K562 (cell line): ENCODE measurements around the gene CEACAM18. TPM values are rescaled to one million over a fixed set of nuclear protein-coding genes. Genes with fewer than 3 reads are reported as not detected.

Source experiments
- ATAC-seq: fragments of 200-7000 bp; cut with Tn5 transposase; 3 replicates; pipeline ENCODE4 v1.9.1; 2020; ENCODE audit warnings: moderate library complexity
- BruUV-seq: library from RNA; stranded (reverse); fragments of 400-500 nt; replicated peaks from 2 replicates; lab custom pipeline; 2021; lab: Mats Ljungman, UMichigan
- CTCF ChIA-PET: fragments of 300-600 bp; formaldehyde crosslinking; extraction: SDS; loops from one replicate; lab custom pipeline; 2021; ENCODE audit warnings: low intra/inter-chr PET ratio; lab: Yijun Ruan, JAX
- POLR2A ChIA-PET: fragments of 300-600, 350-650 bp; sonication (Branson Sonifier 250); formaldehyde crosslinking; extraction: SDS; loops from one replicate; lab custom pipeline; 2021; ENCODE audit warnings: antibody characterized with exemption, inconsistent platforms; lab: Yijun Ruan, JAX
- DNase-seq, 4 experiments: peaks; one replicate each; pipeline versions ENCODE4 v3.0.0 to v3.0.0-alpha.2; 2011 to 2018; ENCODE audit warnings: low spot score in 3 of 4, mixed read lengths in 3 of 4; ENCODE audit errors: extremely low read depth in 1 of 4
- FAIRE-seq: peaks from 2 replicates; lab custom pipeline; 2011; peaks lifted over from hg19 to GRCh38; lab: Jason Lieb, UNC
- H2AFZ ChIP-seq: 2 replicates; pipeline ENCODE4 v1.6.0; 2011; ENCODE audit warnings: low read depth, low read length, control low read depth, inconsistent platforms
- H3K27ac ChIP-seq: fragments of 200-600 bp; 3 replicates; pipeline ENCODE4 v1.8.0; 2011; ENCODE audit warnings: low read depth, mild to moderate bottlenecking, control low read depth, inconsistent platforms, low read length, moderate library complexity, mixed read lengths; ENCODE audit errors: extremely low read depth
- H3K27me3 ChIP-seq, 2 experiments: fragments of 300-600 bp in 1 of 2; 2 replicates in 1 of 2; 3 replicates in 1 of 2; pipeline versions ENCODE4 v1.6.0 to v1.8.0; 2011; ENCODE audit warnings: inconsistent platforms in 2 of 2, low read length in 2 of 2, mild to moderate bottlenecking in 1 of 2, mixed read lengths in 1 of 2, moderate library complexity in 1 of 2; ENCODE audit not compliant: control insufficient read depth in 2 of 2, insufficient read depth in 2 of 2
- H3K36me3 ChIP-seq: fragments of 300-600 bp; 3 replicates; pipeline ENCODE4 v1.8.0; 2011; ENCODE audit warnings: mild to moderate bottlenecking, low read length, inconsistent platforms; ENCODE audit not compliant: control insufficient read depth, insufficient read depth
- H3K4me1 ChIP-seq, 2 experiments: fragments of 200-600 bp in 1 of 2; replicated peaks in 1 of 2; 2 replicates in 1 of 2; 3 replicates in 1 of 2; pipeline versions ENCODE4 v1.5.1 to v1.8.0; 2011; ENCODE audit warnings: inconsistent platforms in 2 of 2, low read length in 2 of 2, mild to moderate bottlenecking in 1 of 2, mixed read lengths in 1 of 2, moderate library complexity in 1 of 2; ENCODE audit not compliant: control insufficient read depth in 2 of 2, insufficient read depth in 2 of 2
- H3K4me2 ChIP-seq: 2 replicates; pipeline ENCODE4 v1.6.1; 2011; ENCODE audit warnings: low read length, control low read depth, inconsistent platforms, mixed read lengths; ENCODE audit not compliant: insufficient read depth
- H3K4me3 ChIP-seq: fragments of 200-600 bp; sonication (generic), shearing (Covaris generic); 2 replicates; pipeline ENCODE4 v1.5.1; 2016; ENCODE audit warnings: control low read depth, inconsistent platforms
- H3K79me2 ChIP-seq: fragments of 200-600 bp; 3 replicates; pipeline ENCODE4 v1.8.0; 2011; ENCODE audit warnings: low read length, inconsistent platforms; ENCODE audit not compliant: control insufficient read depth, insufficient read depth
- H3K9ac ChIP-seq, 2 experiments: 2 replicates each; pipeline versions ENCODE4 v1.6.0 to v1.6.1; 2011; ENCODE audit warnings: low read depth in 2 of 2, low read length in 2 of 2, control low read depth in 1 of 2, inconsistent platforms in 1 of 2, mild to moderate bottlenecking in 1 of 2, mixed read lengths in 1 of 2; ENCODE audit not compliant: insufficient read depth in 1 of 2
- H3K9me1 ChIP-seq: one replicate; pipeline ENCODE4 v1.6.0; 2011; ENCODE audit warnings: inconsistent platforms, mild to moderate bottlenecking, low read length, moderate library complexity; ENCODE audit not compliant: control insufficient read depth, insufficient read depth
- H3K9me3 ChIP-seq: replicated peaks from 2 replicates; pipeline ENCODE4 v1.5.1; 2011; ENCODE audit warnings: low read depth, low read length, inconsistent platforms; ENCODE audit not compliant: control insufficient read depth, insufficient read depth
- H4K20me1 ChIP-seq: replicated peaks from 2 replicates; pipeline ENCODE4 v1.6.1; 2011; ENCODE audit warnings: low read length, inconsistent platforms, mixed read lengths; ENCODE audit not compliant: control insufficient read depth, insufficient read depth
- ADNP ChIP-seq: fragments of 200-800 bp; sonication (Bioruptor generic); IDR thresholded peaks from 2 replicates; pipeline ENCODE4 v1.6.1; 2016; ENCODE audit warnings: missing genetic modification characterization, missing compliant biosample characterization
- CUX1 ChIP-seq: fragments of 200-800 bp; sonication (Bioruptor generic); IDR thresholded peaks from 2 replicates; pipeline ENCODE4 v1.6.1; 2016; ENCODE audit warnings: missing genetic modification characterization, missing compliant biosample characterization
- DDX20 ChIP-seq: fragments of 450-650 bp; IDR thresholded peaks from 2 replicates; pipeline ENCODE4 v1.6.1; 2016; ENCODE audit warnings: missing genetic modification characterization, low read depth, mild to moderate bottlenecking, missing compliant biosample characterization, moderate library complexity
- ERF ChIP-seq: fragments of 450-650 bp; formaldehyde crosslinking; IDR thresholded peaks from 2 replicates; pipeline ENCODE4 v1.4.0; 2020; ENCODE audit warnings: mild to moderate bottlenecking, mixed read lengths
- ETS1 ChIP-seq: conservative IDR thresholded peaks from 2 replicates; pipeline ENCODE4 v1.6.1; 2011; ENCODE audit warnings: low read depth, mild to moderate bottlenecking, low read length; ENCODE audit not compliant: control insufficient read depth
- FOXP1 ChIP-seq: sonication (generic); formaldehyde crosslinking; IDR thresholded peaks from 2 replicates; pipeline ENCODE4 v1.8.0; 2022; ENCODE audit warnings: mild to moderate bottlenecking, missing genetic modification reagents
- HLTF ChIP-seq: fragments of 450-650 bp; IDR thresholded peaks from 2 replicates; pipeline ENCODE4 v1.6.1; 2016
- RNF2 ChIP-seq: sonication (generic); IDR thresholded peaks from 2 replicates; pipeline ENCODE4 v1.6.1; 2016
- SREBF2 ChIP-seq: sonication (generic); formaldehyde crosslinking; IDR thresholded peaks from 2 replicates; pipeline ENCODE4 v1.4.0; 2020; ENCODE audit warnings: mild to moderate bottlenecking, missing genetic modification reagents
- ZNF316 ChIP-seq: fragments of 450-650 bp; IDR thresholded peaks from 2 replicates; pipeline ENCODE4 v1.6.1; 2016
- WGBS: fragments of 100-300 bp; shearing (Covaris generic); methylation state at CpG from one replicate; pipeline ENCODE4 v1.1.6; 2016; ENCODE audit warnings: low coverage, mixed read lengths; ENCODE audit not compliant: insufficient coverage; ENCODE audit errors: missing lambda C conversion rate; 5-methylcytosine and 5-hydroxymethylcytosine counted together
- in situ Hi-C: fragments of 300-500 bp; cut with MboI; formaldehyde crosslinking; loops from 4 replicates; pipeline ENCODE4 v1.15.0; 2018; ENCODE audit warnings: inconsistent platforms, mixed read lengths
- intact Hi-C: fragments of 100-400 bp; cut with micrococcal nuclease; formaldehyde crosslinking; loops from 2 replicates; pipeline ENCODE4 v1.14.2; 2022
- polyA plus RNA-seq, 8 experiments: library from polyadenylated mRNA; depleted of rRNA in 4 of 8; stranded (reverse) in 5 of 8; unstranded in 3 of 8; fragments of >200 nt; fragmentation: Nextera tagmentation in 2 of 8; fragmentation: Illumina TruSeq in 1 of 8; extraction: Ambion mirVana in 2 of 8; extraction: Trizol in 1 of 8; gene quantifications; 2 replicates each; pipeline versions ENCODE4 v1.2.1 to v1.2.3, GENCODE V29; 2011 to 2014; ENCODE audit warnings: inconsistent platforms in 1 of 8, missing spikeins in 1 of 8
- total RNA-seq, 7 experiments: library from RNA; depleted of rRNA in 6 of 7; stranded (reverse); fragments of >200 nt in 6 of 7; fragmentation: Illumina TruSeq in 2 of 7; extraction: Trizol in 2 of 7; gene quantifications; 2 replicates each; pipeline versions ENCODE4 v1.2.1 to v1.2.3, GENCODE V29; 2011 to 2021; ENCODE audit warnings: low replicate concordance in 1 of 7

Gene CEACAM18
- total and polyA plus RNA-seq, 9 of the 15 experiments (the other 6 are each of a cell fraction or from before 2014, with no cell fraction given), result 0.08 to 0.24 (median 0.15) TPM; not detected in 3

- peaks cover 13 to 26% of the 10 kb centered on the region in 2 experiments; a peak in 4 of 5 replicates for H3K4me1 ChIP-seq
- H3K9me3 ChIP-seq, result no peaks in the 10 kb centered on the region
- peak overlapping the region in 1 of 2 experiments; percentile 63; a peak in 1 of 4 replicates for H3K9ac ChIP-seq
- no peak for TF ChIP-seq HLTF
- TF ChIP-seq ADNP, result no peak
- TF ChIP-seq CUX1 (CRISPR knock-in tag), result no peak
- TF ChIP-seq ZNF316, result no peak
- TF ChIP-seq DDX20 (tag), result no peak
- TF ChIP-seq FOXP1 (CRISPR knock-in tag), result no peak
- TF ChIP-seq ETS1, result no peak
- TF ChIP-seq ERF (CRISPR knock-in tag), result no peak
- no peak for TF ChIP-seq SREBF2 (CRISPR knock-in tag)
- TF ChIP-seq RNF2, result no peak
- H3K4me2 ChIP-seq, result peak overlapping the region; percentile 8; the same call in 1 of the 2 replicates
- no peaks in the 10 kb centered on the region for H3K9me1 ChIP-seq
- FAIRE-seq (no peak), DNase-seq (no peak), ATAC-seq (no peak)
- in situ Hi-C loops (no loop called here), intact Hi-C loops (no loop called here)
- POLR2A ChIA-PET, result no interaction called here
- peak overlapping the region; percentile 67 for H2AFZ ChIP-seq
- H3K36me3 ChIP-seq, result no peaks in the 10 kb centered on the region
- no peaks in the 10 kb centered on the region for H3K27me3 ChIP-seq
- 44% methylated on average over 11 of the region's 11 CpGs for WGBS
- no peak overlapping the region for H3K4me3 ChIP-seq
- no peaks in the 10 kb centered on the region for H4K20me1 ChIP-seq
- no TSS peak for BruUV-seq
- no peaks in the 10 kb centered on the region for H3K79me2 ChIP-seq
- CTCF ChIA-PET, result no interaction called here
- no peak overlapping the region for H3K27ac ChIP-seq
Measured at GRCh38 chr19:51456541-51457290, 21.6 kb upstream of the CEACAM18 start.
